Medulla oblongata (tissue), 1 donor: ENCODE data around the gene DNAH6.
"Not testable (repeated sequence)": the region's sequence is repeated elsewhere in the genome, so short reads cannot be mapped to it uniquely, and the experiment has no call there.

ENCODE experiments used
- DNase-seq: peaks from one replicate; pipeline ENCODE4 v3.0.0-alpha.2; 2015; ENCODE audit errors: extremely low spot score

Gene DNAH6

DNA sequence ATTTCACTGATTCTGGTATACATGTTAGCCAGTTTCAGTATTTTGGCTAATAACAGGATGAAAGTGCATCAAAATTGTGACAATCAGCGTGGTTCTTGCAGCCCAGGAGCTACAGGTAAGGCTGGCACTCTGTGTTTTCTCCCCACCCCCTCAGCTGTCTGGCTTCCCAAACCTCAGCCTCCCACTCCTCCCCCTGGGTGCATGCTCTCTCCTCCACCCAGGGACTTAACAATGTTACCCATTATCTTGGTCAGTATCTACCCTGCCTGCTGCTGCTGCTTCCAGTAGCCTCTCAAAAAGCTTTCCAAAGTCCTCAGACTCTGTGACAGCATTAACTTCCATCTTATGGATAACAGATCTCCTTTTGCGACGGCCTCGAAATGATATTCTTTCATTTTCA, 323.6 kb downstream of the DNAH6 start:
- DNase-seq: no peak

DNA sequence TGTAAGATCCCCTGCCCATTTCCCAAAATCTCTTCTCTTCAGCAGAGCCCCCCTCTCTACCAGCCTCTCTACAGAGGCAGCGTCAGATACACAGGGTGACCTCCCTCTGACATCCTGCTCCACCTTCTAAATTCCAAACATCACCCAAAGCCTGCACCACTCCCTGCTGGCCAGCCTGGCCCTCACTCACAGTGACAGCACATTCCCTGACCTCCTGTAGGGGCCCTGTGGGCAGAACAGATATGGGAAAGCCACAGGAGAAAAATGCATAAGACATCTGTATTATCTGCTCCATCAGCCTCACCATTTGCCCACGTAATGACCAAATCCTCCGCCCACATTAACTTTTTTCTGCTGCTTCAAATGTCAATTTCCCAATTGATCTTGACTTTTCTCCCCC, 324.0 kb downstream of the DNAH6 start:
- DNase-seq: no peak

DNA sequence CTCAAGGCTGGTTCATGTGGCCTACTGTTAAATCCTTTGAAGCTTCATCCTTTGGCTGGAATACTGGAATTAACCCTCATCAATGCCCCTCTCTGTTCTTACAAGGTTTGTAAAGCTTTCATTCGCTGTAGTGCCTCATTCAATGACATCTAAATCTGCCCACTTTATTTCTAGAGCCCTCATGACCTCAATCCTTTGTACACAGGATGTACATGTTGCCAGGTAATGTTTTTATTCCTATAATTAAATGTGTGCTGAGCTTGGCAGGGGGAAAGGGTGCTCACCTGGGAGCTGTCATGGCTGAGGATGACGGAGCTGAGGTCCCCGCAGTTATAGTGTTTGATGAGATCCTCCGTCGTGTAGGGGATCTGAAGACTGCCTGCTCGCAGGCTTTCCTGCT, 325.3 kb downstream of the DNAH6 start:
- DNase-seq: no peak

DNA sequence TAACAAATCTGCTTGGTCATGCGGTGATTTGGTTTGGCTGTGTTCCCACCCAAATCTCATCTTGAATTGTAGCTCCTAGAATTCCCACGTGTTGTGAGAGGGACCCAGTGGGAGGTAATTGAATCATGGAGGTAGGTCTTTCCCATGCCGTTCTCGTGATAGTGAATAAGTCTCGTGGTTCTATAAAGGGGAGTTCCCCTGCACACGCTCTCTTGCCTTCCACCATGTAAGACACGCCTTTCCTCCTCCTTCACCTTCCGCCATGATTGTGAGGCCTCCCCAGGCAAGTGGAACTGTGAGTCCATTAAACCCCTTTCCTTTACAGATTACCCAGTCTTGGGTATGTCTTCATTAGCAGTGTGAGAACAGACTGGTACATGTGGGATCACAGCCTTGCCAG, 327.8 kb downstream of the DNAH6 start:
- DNase-seq: no peak

DNA sequence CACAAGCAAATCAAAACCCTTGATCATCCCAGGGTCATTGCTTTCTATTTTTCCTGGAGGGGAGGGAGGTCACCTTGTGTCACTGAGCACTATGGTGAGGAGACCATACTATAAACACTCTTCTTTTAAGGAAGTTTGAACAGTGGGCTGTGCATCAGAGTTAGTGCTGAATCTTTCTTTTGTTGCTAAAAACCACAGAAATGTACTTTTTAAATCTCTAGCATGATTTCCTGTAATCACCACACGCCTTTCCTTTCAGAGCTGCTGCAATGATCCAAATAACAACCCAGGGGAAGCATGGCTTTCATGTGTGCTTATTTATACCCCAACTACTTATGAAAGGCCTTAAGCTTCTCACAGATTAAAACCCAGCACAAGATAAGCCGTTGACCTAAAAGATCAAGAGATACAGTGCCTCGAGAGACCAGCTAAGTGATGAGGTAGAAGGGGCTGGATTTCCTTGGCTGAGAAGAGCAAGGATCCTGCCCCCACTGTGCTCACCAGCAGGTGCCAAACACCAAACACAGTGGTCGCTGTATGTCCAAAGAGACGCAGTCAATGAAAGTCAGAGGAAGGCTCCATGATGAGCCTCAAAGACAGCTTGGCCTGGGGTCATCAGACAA, 329.9 kb downstream of the DNAH6 start:
- DNase-seq: peak; percentile 41

DNA sequence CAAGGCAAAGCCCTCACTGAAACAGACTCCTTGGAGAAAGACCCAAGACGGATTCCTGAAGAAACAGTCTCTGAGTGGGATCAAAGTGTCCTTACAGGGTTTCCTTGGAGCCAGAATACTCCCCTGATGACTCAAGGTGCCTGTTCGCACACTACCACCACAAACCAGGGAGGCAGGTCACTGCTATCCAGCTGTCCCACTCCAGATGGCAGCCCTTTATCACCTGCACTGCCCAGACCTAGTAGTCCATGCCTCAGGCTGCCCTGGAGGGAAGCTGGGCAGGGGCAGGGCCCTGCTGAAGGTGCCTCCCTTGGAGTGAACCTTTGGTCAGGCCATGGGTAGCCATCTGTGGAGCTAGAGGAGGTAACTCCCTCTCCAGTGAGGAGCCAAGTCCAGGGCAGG, 330.4 kb downstream of the DNAH6 start:
- DNase-seq: no peak

DNA sequence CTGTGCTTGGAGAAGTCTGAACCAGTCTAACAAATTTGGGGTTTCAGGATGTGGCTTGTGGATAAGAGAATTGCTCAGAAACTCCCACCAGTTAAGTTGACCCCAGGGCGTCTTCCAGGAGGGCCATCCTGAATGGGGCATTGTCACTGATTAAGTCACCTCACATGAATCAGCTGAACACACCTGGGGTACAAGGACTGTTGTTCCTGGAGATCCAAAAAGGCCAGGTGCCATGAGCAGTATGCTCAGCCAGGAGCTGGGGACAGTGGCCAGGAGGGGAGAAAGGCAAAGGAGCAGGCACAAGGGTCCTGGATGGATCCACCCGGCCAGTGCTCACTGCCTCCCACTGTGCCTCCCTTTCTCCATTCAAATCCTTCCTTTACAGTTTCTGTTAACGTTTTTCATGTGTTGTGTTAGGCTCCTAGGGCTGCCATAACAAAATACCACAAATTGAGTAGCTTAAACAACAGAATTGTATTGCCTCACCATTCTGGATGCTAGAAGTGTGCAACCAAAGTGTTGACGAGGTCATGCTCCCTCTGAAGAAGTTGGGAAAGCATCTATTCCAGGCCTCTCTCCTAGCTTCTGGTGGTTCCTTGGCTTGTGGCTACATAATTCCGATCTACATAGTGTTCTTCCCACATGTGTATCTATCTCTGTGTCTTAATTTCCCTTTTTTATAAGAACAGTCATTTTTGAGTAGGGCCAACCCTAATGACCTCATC, 331.2 kb downstream of the DNAH6 start:
- no peak for DNase-seq

DNA sequence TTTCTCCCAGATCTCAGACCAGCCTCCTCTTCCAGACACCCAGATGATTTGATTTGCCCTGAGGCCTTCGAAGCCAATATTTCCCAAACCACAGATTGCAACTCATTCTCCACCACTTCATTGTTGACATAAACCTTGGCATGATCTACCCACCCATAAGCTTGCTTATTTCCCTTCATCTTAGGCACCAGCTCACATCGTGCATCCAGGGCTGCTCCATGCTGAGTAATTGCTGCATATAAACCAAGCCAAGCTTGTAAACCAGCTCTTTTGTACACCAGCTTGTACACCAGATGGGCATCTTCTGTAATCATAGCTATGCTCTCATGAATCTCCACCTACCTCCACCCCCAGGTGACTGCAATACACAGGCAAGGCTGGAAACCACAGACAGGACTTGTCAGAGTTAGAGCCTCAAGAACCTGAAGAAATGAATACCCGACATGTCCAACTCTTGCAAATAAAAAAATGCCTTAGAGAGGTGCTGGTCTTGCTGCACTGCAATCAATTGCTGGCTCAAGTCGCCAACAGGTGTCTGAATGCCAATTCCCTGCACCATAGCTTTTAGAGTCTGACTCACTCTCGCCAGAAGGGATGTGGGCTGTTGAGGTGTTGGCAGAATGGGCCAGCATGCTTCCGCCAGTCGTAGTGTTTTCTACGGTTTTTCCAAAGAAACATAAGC, 333.1 kb downstream of the DNAH6 start:
- DNase-seq: no peak

DNA sequence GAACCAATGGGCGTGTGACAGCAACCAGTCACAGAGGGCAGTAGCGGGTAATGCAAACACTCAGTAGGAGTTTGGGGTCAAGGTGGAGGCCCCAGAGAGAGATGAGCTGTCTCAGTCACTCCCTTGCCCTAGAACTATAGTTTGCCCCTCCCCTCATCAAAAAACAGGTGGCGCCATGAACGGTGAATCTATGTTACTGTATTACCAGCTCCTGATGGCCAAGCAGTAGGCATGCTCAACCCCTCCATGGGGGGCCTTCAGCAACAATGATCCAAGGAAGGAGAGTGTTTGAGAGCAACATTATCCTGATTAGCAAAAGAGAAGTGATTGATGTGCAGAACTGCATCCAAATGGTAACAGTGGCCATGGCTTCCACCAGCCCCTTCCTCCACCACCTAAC, 334.2 kb downstream of the DNAH6 start:
- no peak for DNase-seq

DNA sequence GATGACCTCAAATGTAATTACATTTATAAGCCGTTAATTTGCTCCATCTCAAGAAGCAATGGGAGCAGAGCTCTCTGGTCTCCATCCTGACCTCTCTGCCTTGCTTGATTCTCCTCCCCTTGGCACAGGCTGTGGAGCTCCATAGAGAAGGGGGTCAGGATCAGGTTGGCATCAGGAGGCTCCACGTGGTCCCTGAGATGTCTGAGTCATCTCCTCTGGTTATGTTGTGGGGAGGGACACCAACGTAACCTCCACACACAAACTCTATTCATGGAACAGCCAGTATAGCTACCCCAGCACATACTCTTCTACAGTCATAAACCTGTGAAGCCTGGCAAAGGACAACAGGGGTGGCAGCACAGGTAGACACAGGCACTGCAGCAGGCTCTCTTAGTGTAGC, 335.6 kb downstream of the DNAH6 start:
- no peak for DNase-seq

DNA sequence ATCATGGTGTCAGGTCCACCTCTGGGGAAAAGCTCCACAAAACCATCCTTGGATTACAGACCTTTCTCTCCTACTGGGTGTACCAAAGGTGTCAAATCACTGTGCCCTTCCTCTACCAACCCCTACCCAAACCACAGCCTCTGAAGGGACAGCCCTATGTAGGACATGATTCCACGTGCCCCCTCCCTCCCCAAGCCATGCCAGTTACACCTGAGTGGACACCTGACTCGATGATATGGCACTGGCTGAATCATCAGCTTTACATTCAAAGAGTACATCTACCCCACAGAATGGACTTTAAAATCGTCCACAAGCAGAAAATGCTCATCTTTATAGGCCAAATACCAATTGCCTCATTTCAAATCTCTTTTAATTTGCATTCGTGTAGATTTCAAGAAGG, 338.6 kb downstream of the DNAH6 start:
- no peak for DNase-seq

DNA sequence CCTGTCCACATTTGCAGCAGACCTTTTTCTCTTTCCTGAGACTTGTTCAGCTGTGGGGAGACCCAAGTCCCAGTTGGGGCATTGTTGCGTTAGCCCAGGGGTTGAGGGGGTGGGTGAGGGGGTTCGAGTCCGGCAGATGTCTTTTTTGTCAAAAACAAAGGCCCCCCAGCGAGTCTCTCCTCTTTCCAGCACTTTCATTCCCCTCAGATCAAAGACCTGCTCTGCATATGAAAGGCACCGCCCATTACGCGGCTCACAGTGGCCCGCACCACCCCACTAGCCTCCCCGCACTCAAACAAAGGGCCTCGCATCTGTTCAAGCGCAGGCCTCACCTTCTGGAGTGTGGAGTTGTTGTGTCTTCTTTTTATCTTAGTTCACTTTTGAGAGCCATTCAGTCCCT, 339.4 kb downstream of the DNAH6 start:
- DNase-seq: no peak

DNA sequence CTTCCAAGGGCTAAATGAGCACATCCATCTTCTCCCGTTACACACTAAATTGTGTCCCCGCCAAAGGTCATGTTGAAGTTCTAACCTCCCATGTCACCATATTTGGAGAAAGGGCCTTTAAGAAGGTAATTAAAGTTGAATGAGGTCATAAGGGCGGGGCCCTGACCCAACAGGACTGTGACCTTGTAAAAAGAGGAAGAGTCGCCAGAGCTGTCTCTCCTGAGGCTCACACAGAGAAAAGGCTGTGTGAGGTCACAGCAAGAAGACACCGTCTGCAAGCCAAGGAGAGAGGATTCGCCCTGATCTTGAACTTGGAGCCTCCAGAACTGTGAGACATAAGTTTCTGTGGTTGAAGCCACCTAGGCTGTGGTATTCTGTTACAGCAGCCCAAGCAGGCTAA, 340.5 kb downstream of the DNAH6 start:
- DNase-seq: no peak

DNA sequence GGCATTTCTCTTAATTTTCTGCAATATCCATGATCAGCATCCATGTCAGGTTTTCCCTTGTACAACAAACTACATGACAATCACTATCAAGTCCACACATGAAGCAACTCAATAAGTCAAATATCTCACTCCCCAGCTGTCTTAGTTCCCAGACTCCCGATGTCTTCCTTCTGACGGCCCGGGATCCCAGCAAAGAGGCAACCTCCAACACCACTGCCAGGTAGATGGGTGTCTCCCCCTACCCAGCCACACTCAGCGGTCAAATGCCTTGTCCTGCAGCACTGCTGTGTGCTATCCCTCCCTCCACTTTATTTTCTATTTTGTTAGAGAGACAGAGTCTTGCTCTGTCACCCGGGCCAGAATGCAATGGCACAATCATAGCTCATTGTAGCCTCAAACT, 341.3 kb downstream of the DNAH6 start:
- DNase-seq: no peak

DNA sequence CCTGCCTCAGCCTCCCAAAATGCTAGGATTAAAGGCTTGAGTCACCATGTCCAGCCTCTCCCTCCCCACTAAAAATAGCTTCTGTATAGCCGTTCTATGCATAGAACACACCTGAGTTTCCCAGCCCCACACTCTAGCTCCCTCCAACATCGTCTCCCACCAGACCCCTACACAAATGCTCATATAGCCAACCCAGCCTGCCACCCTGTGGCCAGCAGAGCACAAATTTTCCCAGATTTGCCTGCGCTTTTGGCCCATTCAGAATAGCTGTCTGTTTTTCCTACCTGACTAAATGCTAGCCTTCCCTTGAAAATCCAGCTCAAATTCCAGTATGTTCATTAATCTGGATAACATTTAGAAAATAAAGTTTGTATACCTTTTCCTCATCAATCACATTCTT, 341.8 kb downstream of the DNAH6 start:
- DNase-seq: no peak

DNA sequence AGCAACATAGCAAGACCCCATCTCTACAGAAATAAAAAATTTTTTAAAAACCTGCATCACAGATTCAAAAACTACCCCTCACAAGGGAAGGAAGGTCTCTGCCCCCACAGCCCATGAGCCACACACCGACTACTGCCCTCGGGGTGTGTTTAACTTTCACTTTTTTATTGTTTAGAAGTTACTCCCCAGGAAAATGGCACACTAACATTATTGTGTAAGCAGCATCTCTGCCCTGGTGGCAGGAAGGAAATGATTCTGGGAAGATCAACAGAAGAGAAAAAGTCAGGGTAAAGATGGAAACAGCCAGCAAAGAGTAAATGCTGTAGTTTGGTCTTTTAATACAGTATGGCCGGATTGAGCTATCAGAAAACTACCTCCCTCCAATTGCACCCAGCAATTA, 342.6 kb downstream of the DNAH6 start:
- DNase-seq: no peak

DNA sequence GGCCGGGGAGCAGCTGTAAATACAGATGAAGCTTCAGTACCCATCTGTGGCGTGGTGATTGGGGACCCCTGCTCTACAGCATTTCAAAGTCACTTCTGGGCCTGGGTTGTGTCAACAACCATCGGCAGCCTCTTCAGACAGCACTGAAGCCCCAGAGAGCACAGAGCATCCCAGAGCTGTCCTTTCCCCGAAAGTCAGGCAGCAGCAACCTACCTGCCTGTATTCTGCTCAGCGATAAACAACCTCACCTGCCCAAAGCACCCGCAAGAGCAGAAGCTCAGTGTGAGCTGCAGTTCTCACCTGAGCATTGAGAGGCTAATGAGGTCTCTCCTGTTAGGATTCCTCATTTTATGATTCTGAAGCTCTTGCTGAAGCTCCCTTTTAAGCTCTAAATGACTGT, 345.2 kb downstream of the DNAH6 start:
- DNase-seq: no peak

DNA sequence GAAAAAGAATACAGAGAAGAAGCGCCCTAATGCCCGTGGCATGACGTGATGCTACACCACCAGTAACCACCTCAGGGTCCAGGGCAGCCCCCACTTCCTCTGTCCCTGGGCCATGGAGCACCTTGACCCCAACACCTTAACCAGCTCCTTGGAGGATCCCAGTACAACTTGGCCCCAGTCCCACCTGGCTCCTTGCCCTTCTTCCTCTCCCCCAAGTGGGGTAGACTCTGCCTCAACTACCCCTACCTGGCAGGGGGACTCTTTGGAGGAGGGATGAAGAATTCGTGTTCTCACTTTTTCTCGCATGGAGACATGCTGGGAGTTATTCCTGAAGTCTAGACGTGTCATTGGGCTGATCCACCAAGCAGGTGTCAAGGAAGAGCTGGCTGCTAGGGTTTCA, 345.7 kb downstream of the DNAH6 start:
- no peak for DNase-seq

DNA sequence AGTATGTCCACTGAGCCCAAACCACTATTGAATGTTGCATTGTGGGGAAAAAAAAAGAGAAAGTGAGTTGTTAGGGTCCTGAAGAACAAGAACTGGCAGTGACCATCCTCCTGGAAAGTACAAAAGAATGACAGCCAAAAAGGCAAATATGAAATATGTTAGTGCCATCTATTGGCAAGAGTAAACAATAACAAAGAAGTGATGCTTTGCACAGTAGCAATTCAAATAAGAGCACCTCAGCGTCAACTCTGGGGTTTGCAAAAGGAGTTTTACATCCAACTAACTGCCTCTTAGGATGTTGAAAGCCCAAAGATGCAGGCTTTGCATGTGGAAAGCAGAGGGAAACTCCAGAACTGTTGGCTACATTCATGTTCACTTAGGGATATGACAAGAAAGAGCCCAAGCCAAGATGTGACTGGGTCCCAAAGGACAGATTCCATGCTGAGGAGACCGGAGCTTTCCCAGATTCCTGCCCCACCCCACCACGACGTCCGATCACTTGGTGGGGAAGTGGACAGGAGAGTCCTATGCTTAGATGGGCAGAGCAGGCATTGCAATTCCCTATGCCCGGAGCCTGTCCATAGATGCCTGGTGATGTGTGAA, 349.0 kb downstream of the DNAH6 start:
- peak; percentile 37 for DNase-seq

DNA sequence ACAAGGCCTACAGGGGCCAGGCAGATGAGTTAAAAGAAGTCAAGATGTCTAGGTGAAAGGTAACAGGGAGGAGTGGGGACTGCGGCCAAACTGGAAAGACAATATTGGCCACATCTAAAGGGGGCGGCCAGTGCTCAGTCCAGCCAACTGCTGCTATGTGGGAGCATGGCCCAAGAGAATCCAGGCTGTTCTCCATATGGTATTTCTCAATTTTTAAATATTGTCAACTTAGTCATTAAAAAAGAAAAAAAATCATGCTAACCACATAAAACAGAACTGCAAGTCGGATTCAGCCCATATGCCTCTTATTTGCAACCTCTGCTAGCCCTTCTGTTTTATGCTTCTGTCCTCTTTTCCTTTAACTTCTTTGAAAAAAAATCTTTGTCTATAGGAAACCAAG, 349.8 kb downstream of the DNAH6 start:
- no peak for DNase-seq

DNA sequence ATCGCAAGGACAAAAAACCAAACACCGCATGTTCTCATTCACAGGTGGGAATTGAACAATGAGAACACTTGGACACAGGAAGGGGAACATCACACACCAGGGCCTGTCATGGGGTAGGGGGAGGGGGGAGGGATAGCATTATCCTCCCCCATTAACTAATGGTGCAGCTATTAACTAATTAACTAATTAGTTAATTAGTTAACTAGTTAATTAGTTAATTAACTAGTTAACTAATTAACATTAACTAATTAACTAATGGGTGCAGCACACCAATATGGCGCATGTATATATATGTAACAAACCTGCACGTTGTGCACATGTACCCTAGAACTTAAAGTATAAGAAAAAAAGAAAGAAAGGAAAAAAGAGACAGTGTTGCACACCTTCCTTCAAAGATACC, 352.0 kb downstream of the DNAH6 start:
- DNase-seq: not testable (repeated sequence)
